HG03442 (cell line): ENCODE measurements around the gene DAB2.
"Not testable (repeated sequence)": the region's sequence is repeated elsewhere in the genome, so short reads cannot be mapped to it uniquely, and the experiment has no call there.

Experiments used
- ATAC-seq: cut with Tn5 transposase; IDR thresholded peaks from one replicate; pipeline ENCODE4 v1.9.1; 2021; ENCODE audit warnings: mild to moderate bottlenecking, moderate library complexity; ENCODE audit not compliant: unreplicated experiment

The DAB2 gene

GRCh38 chr5:39352951-39353350 lies 71.8 kb downstream of the DAB2 start:
- no peak for ATAC-seq

GRCh38 chr5:39352170-39352569 lies 72.6 kb downstream of the DAB2 start:
- no peak for ATAC-seq

DNA sequence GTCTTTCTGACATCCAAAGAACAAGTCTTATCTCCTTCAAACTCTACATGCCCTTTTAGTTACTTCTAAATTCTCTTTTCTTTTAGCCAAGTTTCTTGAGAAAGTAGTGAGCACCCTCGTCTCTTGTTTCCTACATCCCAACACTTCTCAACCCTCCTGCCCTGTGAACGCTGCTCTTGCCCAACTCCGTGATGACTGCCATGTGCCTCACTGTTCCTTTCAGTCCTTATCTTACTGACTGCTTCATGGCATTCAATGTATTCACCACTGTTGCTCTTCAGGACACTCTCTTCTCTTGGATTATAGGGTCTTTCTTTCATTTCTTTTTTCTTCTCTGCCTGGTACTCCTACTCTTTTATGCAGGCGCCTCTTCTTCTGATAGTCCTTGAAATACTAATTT lies 75.3 kb downstream of the DAB2 start:
- no peak for ATAC-seq

GRCh38 chr5:39342460-39342859 lies 82.3 kb downstream of the DAB2 start:
- ATAC-seq, result no peak

DNA sequence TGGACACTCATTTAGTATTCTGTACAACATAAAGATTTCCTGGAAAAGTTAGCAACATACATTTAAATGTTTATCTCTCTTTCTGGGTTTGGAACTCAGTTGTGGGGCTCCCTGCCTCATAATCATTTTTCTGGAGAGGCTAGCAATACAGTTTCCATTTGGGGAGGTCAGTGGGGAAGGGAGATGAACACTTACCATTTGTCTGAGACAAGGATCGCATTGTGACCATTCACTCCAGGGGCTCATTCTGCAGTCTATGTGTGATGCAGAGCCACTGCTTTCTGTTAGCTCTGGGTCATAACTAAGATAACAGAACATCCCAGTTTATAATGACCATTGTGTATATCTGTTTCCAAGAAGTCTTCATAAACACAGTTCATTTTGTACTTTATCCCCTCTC lies 82.9 kb downstream of the DAB2 start:
- no peak for ATAC-seq

DNA sequence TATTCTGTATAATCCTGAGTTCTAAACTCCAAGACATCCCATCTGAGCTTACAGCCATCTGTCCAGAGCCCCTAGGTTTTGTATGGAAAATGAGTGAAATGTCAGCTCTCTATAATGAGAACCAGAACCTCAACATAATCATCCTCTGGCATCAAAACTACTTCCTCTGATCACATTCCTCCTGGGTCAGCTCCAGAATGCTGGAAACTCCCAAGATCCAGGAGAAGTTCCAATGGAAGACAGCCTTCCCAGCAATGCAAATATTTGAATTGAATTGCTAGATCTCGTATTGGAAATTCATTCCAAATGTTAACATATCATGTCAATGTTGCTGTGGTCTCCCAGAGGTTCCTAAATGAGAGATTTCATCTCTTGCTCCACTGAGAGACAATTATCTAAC lies 84.3 kb downstream of the DAB2 start:
- ATAC-seq, result no peak

DNA sequence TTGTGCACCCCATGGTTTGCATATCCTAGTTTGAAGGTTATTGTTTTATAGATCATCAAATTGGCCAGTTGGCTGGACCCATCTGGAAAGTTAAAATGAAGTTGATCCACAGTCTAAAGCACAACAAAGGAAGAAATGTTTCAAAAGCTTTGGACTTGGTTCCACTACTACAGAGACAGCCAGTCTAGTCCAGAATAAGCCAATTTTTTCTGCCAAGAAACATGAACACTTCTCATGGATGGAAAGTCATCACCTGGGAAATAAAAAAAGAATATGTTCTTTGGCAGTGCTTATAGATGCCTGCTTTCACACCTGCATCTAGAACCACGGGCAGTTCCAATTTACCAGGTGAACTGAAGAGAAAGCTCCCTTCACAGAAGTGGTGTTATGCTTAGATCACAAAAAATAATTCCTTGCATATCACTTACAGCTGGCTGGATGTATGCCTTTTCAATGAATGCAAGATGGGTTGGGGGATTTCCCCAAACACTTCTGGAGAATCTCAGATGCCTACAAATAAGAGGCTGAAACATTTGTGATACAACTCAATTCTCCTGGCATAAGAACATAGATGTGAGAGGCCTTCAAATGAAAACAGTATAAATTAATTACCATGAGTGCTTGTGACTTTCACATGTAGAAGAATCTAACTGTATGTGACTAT lies 87.4 kb downstream of the DAB2 start:
- ATAC-seq, result no peak

DNA sequence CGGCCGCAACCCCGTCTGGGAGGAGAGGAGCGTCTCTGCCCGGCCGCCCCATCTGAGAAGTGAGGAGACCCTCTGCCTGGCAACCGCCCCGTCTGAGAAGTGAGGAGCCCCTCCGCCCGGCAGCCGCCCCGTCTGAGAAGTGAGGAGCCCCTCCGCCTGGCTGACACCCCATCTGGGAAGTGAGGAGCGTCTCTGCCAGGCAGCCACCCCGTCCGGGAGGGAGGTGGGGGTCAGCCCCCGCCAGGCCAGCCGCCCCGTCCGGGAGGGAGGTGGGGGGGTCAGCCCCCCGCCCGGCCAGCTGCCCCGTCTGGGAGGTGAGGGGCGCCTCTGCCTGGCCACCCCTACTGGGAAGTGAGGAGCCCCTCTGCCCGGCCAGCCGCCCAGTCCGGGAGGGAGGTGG lies 90.5 kb downstream of the DAB2 start:
- ATAC-seq, result not testable (repeated sequence)

DNA sequence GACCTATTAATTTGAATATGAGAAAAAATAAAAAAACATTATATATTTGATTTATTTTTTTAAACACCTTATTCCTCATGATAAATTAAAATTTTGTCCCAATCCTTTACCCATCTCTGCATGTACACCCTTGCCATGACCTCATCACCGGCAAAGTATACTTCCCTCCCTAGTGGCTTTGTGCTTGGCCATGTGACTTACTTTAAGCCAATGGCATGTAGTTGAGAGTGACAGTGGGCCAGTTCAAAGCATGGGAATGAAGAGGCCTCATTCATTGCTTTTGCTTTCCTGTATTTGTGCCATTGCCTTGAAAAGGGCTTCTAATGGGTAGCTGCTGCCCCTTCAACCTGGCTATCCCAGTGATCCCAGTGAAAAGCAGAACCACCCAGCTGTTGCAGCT lies 91.7 kb downstream of the DAB2 start:
- no peak for ATAC-seq

- no peak for ATAC-seq
These were observed 92.9 kb downstream of the DAB2 start for GRCh38 chr5:39331861-39332381.

- ATAC-seq, result no peak
These were observed 96.0 kb downstream of the DAB2 start for GRCh38 chr5:39328731-39329130.

DNA sequence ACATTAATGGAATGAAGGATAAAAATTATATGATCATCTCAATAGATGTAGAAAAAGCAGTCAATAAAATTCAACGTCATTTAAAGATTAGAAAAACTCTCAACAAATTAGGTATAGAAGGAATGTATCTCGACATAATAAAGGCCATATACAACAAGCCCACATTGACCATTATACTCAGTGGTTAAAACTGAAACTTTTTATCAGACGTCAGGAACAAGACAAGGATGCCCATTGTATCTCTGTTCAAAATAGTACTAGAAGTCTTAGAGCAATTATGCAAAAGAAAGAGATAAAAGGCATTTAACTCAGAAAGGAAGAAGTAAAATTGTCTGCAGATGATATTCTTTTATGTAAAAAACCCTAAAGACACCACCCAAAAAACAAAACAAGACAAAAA lies 101.2 kb downstream of the DAB2 start:
- no peak for ATAC-seq
